Astrocyte (in vitro differentiated cells and primary cell): ENCODE measurements around the gene PCDHB7. TPM values are rescaled to one million over a fixed set of nuclear protein-coding genes. Genes with fewer than 3 reads are reported as not detected.
"Not testable (repeated sequence)": the region's sequence is repeated elsewhere in the genome, so short reads cannot be mapped to it uniquely, and the experiment has no call there.

Experiments
- DNase-seq: peaks from one replicate; pipeline ENCODE4 v3.0.0-alpha.2; 2010; ENCODE audit warnings: low read depth
- FAIRE-seq: peaks from 2 replicates; lab custom pipeline; 2011; peaks lifted over from hg19 to GRCh38; lab: Jason Lieb, UNC
- H2AFZ ChIP-seq: 2 replicates; pipeline ENCODE4 v1.6.0; 2012; ENCODE audit warnings: low read depth, low read length, inconsistent platforms
- H3K27ac ChIP-seq: 2 replicates; pipeline ENCODE4 v1.5.1; 2011; ENCODE audit warnings: low read depth, low read length, inconsistent platforms
- H3K27me3 ChIP-seq: 2 replicates; pipeline ENCODE4 v1.6.0; 2011; ENCODE audit warnings: low read length, inconsistent platforms; ENCODE audit not compliant: insufficient read depth
- H3K36me3 ChIP-seq: 2 replicates; pipeline ENCODE4 v1.5.1; 2011; ENCODE audit warnings: low read length, inconsistent platforms; ENCODE audit not compliant: insufficient read depth
- H3K4me1 ChIP-seq: 2 replicates; pipeline ENCODE4 v1.5.1; 2011; ENCODE audit warnings: low read length, inconsistent platforms; ENCODE audit not compliant: insufficient read depth
- H3K4me2 ChIP-seq: 2 replicates; pipeline ENCODE4 v1.6.0; 2012; ENCODE audit warnings: low read length, inconsistent platforms
- H3K4me3 ChIP-seq: 2 replicates; pipeline ENCODE4 v1.5.1; 2011; ENCODE audit warnings: low read depth, mild to moderate bottlenecking, low read length, inconsistent platforms; ENCODE audit not compliant: insufficient read depth
- H3K79me2 ChIP-seq: 2 replicates; pipeline ENCODE4 v1.6.0; 2012; ENCODE audit warnings: mild to moderate bottlenecking, low read length, inconsistent platforms; ENCODE audit not compliant: insufficient read depth
- H3K9ac ChIP-seq: 2 replicates; pipeline ENCODE4 v1.6.0; 2012; ENCODE audit warnings: mild to moderate bottlenecking, low read length, inconsistent platforms
- H3K9me3 ChIP-seq: 2 replicates; pipeline ENCODE4 v1.5.1; 2012; ENCODE audit warnings: low read depth, mild to moderate bottlenecking, low read length, inconsistent platforms; ENCODE audit not compliant: insufficient read depth
- H4K20me1 ChIP-seq: 2 replicates; pipeline ENCODE4 v1.6.0; 2012; ENCODE audit warnings: low read length, inconsistent platforms; ENCODE audit not compliant: insufficient read depth
- H3K27ac Mint-ChIP-seq: one replicate; pipeline ENCODE4 v1.8.0; 2021; ENCODE audit warnings: mild to moderate bottlenecking, mixed read lengths; ENCODE audit not compliant: unreplicated experiment
- H3K27me3 Mint-ChIP-seq: one replicate; pipeline ENCODE4 v1.8.0; 2021; ENCODE audit warnings: low read depth, mixed read lengths; ENCODE audit not compliant: unreplicated experiment
- H3K36me3 Mint-ChIP-seq: one replicate; pipeline ENCODE4 v1.8.0; 2021; ENCODE audit warnings: low read depth, mixed read lengths; ENCODE audit not compliant: unreplicated experiment
- H3K4me1 Mint-ChIP-seq: one replicate; pipeline ENCODE4 v1.8.0; 2021; ENCODE audit warnings: low read depth, mixed read lengths; ENCODE audit not compliant: unreplicated experiment
- H3K4me3 Mint-ChIP-seq: one replicate; pipeline ENCODE4 v1.8.0; 2021; ENCODE audit warnings: mild to moderate bottlenecking, moderate library complexity, mixed read lengths; ENCODE audit not compliant: unreplicated experiment
- H3K9me3 Mint-ChIP-seq: one replicate; pipeline ENCODE4 v1.8.0; 2021; ENCODE audit warnings: mild to moderate bottlenecking, mixed read lengths; ENCODE audit not compliant: unreplicated experiment
- EZH2 ChIP-seq: IDR thresholded peaks from 2 replicates; pipeline ENCODE4 v1.6.1; 2012; ENCODE audit warnings: mild to moderate bottlenecking, low read length, inconsistent platforms; ENCODE audit not compliant: insufficient read depth
- total RNA-seq: library from RNA; stranded (reverse); gene quantifications from 2 replicates; pipeline ENCODE4 v1.2.1, GENCODE V29; 2021
- TF ChIP-seq, protein P1 (sequence below): IDR thresholded peaks from 2 replicates; pipeline ENCODE4 v1.5.1; 2011; ENCODE audit warnings: low read depth, mild to moderate bottlenecking, inconsistent platforms, low read length, moderate library complexity; ENCODE audit not compliant: insufficient read depth

The PCDHB7 gene
- total RNA-seq, 1 donor from 2014 or later = 1.0 TPM

DNA sequence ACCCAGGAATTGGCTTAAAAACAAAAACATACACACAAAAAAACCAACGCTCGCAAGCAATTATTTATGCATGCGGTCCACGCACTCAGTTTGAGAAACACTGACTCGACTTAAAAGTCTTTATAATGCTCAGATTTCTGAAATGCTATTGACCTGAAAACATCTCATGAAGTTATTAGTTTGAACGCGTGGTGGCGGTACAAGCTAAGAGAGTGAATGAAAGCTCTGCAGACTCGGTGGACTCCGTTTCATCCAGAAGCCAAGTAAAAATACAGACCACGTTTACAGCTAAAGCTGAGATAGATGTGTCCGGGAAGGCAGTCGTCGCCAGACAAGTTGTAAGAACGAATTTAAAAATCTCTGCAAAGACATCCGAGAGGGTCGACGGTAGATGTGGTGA, 22.6 kb upstream of the PCDHB7 start, which contains the start of gene PCDHB6:
PCDHB6 (plus strand) TSS at position 246 of the 400 bp plus-strand sequence. CDS start 201 bp downstream, outside the sequence.
- Histone ChIP-seq H3K36me3 (no peaks in the 10 kb centered on the region), H3K9ac (no peak within 1 kb of the TSS), H3K4me1 (no peaks in the 10 kb centered on the region), H3K4me3 (no peak within 1 kb of the TSS), H3K4me2 (no peak within 1 kb of the TSS), H4K20me1 (no peaks in the 10 kb centered on the region), H3K79me2 (no peaks in the 10 kb centered on the region), H3K27me3 (no peaks in the 10 kb centered on the region), H2AFZ (no peak within 1 kb of the TSS), H3K27ac (no peak within 1 kb of the TSS), H3K9me3 (peaks cover 9% of the 10 kb centered on the region)
- H3K36me3 Mint-ChIP-seq = peaks cover 12% of the 10 kb centered on the region
- DNase-seq = no peak
- no peak within 1 kb of the TSS for H3K4me3 Mint-ChIP-seq
- no peak within 1 kb of the TSS for H3K27ac Mint-ChIP-seq
- H3K4me1 Mint-ChIP-seq = no peaks in the 10 kb centered on the region
- H3K9me3 Mint-ChIP-seq = peaks cover 16% of the 10 kb centered on the region
- no peak for TF ChIP-seq EZH2
- TF ChIP-seq, protein P1, sequence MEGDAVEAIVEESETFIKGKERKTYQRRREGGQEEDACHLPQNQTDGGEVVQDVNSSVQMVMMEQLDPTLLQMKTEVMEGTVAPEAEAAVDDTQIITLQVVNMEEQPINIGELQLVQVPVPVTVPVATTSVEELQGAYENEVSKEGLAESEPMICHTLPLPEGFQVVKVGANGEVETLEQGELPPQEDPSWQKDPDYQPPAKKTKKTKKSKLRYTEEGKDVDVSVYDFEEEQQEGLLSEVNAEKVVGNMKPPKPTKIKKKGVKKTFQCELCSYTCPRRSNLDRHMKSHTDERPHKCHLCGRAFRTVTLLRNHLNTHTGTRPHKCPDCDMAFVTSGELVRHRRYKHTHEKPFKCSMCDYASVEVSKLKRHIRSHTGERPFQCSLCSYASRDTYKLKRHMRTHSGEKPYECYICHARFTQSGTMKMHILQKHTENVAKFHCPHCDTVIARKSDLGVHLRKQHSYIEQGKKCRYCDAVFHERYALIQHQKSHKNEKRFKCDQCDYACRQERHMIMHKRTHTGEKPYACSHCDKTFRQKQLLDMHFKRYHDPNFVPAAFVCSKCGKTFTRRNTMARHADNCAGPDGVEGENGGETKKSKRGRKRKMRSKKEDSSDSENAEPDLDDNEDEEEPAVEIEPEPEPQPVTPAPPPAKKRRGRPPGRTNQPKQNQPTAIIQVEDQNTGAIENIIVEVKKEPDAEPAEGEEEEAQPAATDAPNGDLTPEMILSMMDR = no peak
- no peak for FAIRE-seq
- no peaks in the 10 kb centered on the region for H3K27me3 Mint-ChIP-seq

DNA sequence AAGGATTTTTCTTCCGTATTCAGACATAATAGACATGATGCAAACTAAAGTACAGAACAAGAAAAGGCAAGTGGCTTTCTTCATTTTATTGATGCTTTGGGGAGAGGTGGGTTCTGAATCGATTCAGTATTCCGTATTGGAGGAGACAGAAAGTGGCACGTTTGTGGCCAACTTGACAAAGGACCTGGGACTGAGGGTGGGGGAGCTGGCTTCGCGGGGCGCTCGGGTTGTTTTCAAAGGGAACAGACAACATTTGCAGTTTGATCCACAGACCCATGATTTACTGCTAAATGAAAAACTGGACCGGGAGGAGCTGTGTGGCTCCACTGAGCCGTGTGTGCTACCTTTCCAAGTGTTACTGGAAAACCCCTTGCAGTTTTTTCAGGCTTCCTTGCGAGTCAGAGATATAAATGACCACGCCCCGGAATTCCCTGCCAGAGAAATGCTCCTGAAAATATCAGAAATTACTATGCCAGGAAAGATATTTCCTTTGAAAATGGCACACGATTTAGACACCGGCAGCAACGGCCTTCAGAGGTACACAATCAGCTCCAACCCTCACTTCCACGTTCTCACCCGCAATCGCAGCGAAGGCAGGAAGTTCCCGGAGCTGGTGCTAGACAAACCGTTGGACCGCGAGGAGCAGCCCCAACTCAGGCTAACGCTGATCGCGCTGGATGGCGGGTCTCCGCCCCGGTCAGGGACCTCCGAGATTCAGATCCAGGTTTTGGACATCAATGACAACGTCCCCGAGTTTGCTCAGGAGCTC, 22.0 kb upstream of the PCDHB7 start:
- no peak overlapping the region for H3K9ac ChIP-seq
- H3K9me3 ChIP-seq = peaks cover 9% of the 10 kb centered on the region
- Mint-ChIP-seq H3K27me3 (no peaks in the 10 kb centered on the region), H3K27ac (no peak overlapping the region), H3K36me3 (peaks cover 12% of the 10 kb centered on the region), H3K9me3 (peaks cover 16% of the 10 kb centered on the region), H3K4me3 (no peak overlapping the region), H3K4me1 (no peaks in the 10 kb centered on the region)
- no peak overlapping the region for H3K4me2 ChIP-seq
- DNase-seq (no peak), FAIRE-seq (no peak)
- TF ChIP-seq EZH2 = no peak
- TF ChIP-seq, protein P1 = no peak
- no peak overlapping the region for H3K27ac ChIP-seq
- no peaks in the 10 kb centered on the region for H4K20me1 ChIP-seq
- no peak overlapping the region for H3K4me3 ChIP-seq
- H3K27me3 ChIP-seq = no peaks in the 10 kb centered on the region
- no peaks in the 10 kb centered on the region for H3K4me1 ChIP-seq
- H3K79me2 ChIP-seq = no peaks in the 10 kb centered on the region
- H2AFZ ChIP-seq = no peak overlapping the region
- H3K36me3 ChIP-seq = no peaks in the 10 kb centered on the region

DNA sequence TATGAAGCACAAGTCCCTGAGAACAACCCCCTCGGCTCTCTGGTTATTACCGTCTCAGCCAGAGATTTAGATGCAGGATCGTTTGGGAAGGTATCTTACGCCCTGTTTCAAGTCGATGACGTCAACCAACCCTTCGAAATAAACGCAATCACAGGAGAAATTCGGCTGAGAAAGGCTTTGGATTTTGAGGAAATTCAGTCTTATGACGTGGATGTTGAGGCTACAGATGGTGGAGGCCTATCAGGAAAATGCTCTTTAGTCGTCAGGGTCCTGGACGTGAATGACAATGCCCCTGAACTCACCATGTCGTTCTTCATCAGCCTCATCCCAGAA, 21.5 kb upstream of the PCDHB7 start:
- Mint-ChIP-seq H3K27me3 (no peaks in the 10 kb centered on the region), H3K9me3 (peaks cover 16% of the 10 kb centered on the region), H3K36me3 (peaks cover 12% of the 10 kb centered on the region), H3K4me1 (no peaks in the 10 kb centered on the region), H3K4me3 (no peak overlapping the region), H3K27ac (no peak overlapping the region)
- Histone ChIP-seq H3K9ac (no peak overlapping the region), H4K20me1 (no peaks in the 10 kb centered on the region), H3K79me2 (no peaks in the 10 kb centered on the region), H3K27me3 (no peaks in the 10 kb centered on the region), H3K4me2 (no peak overlapping the region), H3K9me3 (peaks cover 9% of the 10 kb centered on the region), H2AFZ (no peak overlapping the region), H3K4me1 (no peaks in the 10 kb centered on the region), H3K4me3 (no peak overlapping the region), H3K27ac (no peak overlapping the region), H3K36me3 (no peaks in the 10 kb centered on the region)
- DNase-seq (no peak), FAIRE-seq (no peak)
- TF ChIP-seq EZH2 = no peak
- TF ChIP-seq, protein P1 = no peak

DNA sequence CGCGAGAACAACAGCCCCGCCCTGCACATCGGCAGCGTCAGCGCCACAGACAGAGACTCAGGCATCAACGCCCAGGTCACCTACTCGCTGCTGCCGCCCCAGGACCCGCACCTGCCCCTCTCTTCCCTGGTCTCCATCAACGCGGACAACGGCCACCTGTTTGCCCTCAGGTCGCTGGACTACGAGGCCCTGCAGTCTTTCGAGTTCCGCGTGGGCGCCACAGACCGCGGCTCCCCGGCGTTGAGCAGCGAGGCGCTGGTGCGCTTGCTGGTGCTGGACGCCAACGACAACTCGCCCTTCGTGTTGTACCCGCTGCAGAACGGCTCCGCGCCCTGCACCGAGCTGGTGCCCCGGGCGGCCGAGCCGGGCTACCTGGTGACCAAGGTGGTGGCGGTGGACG, 20.8 kb upstream of the PCDHB7 start:
- H3K4me1 Mint-ChIP-seq, H3K4me3 ChIP-seq, H3K36me3 ChIP-seq, FAIRE-seq, H2AFZ ChIP-seq, H3K27me3 Mint-ChIP-seq, DNase-seq, H3K27me3 ChIP-seq, H3K4me2 ChIP-seq, H3K27ac Mint-ChIP-seq, H3K4me3 Mint-ChIP-seq, H4K20me1 ChIP-seq, H3K4me1 ChIP-seq, H3K79me2 ChIP-seq, H3K27ac ChIP-seq, H3K9ac ChIP-seq: not testable (repeated sequence)
- peaks cover 19% of the 10 kb centered on the region for H3K9me3 Mint-ChIP-seq
- H3K9me3 ChIP-seq = peaks cover 15% of the 10 kb centered on the region
- H3K36me3 Mint-ChIP-seq = peaks cover 12% of the 10 kb centered on the region
